ENCODE data around the gene SEMA3B. TPM values are rescaled to one million over a fixed set of nuclear protein-coding genes. Genes with fewer than 3 reads are reported as not detected.

Gene SEMA3B
- total RNA-seq, 1 experiment from 2014 or later, result 21.8 TPM

DNA sequence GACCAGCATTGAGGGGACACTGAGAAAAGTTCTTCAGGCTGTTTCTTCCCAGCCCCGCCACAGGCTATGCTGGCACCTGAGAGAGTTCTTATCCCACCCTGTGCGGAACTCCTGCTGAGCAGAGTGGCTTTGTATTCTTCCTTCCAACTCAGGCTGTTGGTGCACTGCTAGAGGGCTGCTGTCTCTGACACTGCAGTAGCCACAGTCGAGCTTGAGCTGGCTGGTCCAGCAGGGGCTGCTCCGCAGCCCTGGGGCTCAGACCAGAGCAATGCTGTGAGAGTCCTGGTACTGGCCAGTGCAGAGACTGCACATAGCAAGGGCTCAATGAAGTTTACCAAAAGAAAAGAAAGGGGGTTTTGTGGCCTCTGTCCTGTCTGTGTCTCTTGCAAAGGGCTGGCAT, 29.3 kb upstream of the SEMA3B start:
- ChIA-PET POLR2A (no interaction called here), CTCF (no interaction called here)
- Mint-ChIP-seq H3K27me3 (ENCODE audit: insufficient read depth, unreplicated experiment) (no peaks in the 10 kb centered on the region), H3K4me1 (ENCODE audit: low read depth, unreplicated experiment) (peaks cover 13% of the 10 kb centered on the region), H3K9me3 (ENCODE audit: unreplicated experiment) (no peaks in the 10 kb centered on the region), H3K27ac (ENCODE audit: unreplicated experiment) (peak overlapping the region; percentile 44), H3K4me3 (ENCODE audit: unreplicated experiment) (no peak overlapping the region), H3K36me3 (ENCODE audit: insufficient read depth, unreplicated experiment) (peaks cover 12% of the 10 kb centered on the region)
- BruUV-seq (replicated peaks), result no TSS peak
- Histone ChIP-seq H3K9me3 (no peaks in the 10 kb centered on the region), H3K27me3 (replicated peaks; ENCODE audit: control insufficient read depth, insufficient read depth, low read length) (no peaks in the 10 kb centered on the region), H3K4me1 (peaks cover 23% of the 10 kb centered on the region), H3K4me3 (ENCODE audit: low read depth, low read length) (no peak overlapping the region), H3K36me3 (ENCODE audit: control insufficient read depth, insufficient read depth, low read length) (no peaks in the 10 kb centered on the region; the same call in none of the 2 replicates)
- no peak for DNase-seq
- TF ChIP-seq, protein P1, sequence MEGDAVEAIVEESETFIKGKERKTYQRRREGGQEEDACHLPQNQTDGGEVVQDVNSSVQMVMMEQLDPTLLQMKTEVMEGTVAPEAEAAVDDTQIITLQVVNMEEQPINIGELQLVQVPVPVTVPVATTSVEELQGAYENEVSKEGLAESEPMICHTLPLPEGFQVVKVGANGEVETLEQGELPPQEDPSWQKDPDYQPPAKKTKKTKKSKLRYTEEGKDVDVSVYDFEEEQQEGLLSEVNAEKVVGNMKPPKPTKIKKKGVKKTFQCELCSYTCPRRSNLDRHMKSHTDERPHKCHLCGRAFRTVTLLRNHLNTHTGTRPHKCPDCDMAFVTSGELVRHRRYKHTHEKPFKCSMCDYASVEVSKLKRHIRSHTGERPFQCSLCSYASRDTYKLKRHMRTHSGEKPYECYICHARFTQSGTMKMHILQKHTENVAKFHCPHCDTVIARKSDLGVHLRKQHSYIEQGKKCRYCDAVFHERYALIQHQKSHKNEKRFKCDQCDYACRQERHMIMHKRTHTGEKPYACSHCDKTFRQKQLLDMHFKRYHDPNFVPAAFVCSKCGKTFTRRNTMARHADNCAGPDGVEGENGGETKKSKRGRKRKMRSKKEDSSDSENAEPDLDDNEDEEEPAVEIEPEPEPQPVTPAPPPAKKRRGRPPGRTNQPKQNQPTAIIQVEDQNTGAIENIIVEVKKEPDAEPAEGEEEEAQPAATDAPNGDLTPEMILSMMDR (IDR thresholded peaks at IDR 0.05; ENCODE audit: insufficient read depth in 1 of 2, low read depth in 1 of 2, low read length in 1 of 2, severe bottlenecking in 1 of 2, unreplicated experiment in 1 of 2), result no peak
- intact Hi-C loops (cut with micrococcal nuclease; ENCODE audit: unreplicated experiment), result no loop called here

DNA sequence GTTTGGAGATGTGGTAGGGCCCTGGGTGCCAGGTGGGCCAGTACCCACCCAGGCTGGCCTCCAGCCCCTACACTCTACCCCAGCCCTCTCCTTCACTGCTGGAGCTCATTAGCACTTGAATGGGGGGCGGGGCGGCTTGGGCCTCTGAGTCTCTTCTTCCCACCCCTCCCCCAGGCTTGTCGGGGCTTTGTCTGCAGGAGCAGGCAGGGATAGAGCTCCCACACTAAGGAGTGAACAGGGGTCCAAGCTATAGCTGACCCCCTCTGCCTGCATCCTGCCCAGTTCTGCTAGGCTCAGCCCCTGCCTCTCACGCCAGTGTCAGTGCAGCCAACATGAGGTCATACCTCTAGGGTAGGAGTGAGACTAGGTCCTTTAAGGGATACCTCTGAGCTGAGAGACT, 27.8 kb upstream of the SEMA3B start:
- H3K27ac Mint-ChIP-seq (ENCODE audit: unreplicated experiment), result no peak overlapping the region
- TF ChIP-seq, protein P1 (IDR thresholded peaks at IDR 0.05; ENCODE audit: insufficient read depth in 1 of 2, low read depth in 1 of 2, low read length in 1 of 2, severe bottlenecking in 1 of 2, unreplicated experiment in 1 of 2), result no peak
- H3K4me3 Mint-ChIP-seq (ENCODE audit: unreplicated experiment), result no peak overlapping the region
- peaks cover 13% of the 10 kb centered on the region for H3K4me1 Mint-ChIP-seq (ENCODE audit: low read depth, unreplicated experiment)
- POLR2A ChIA-PET, result no interaction called here
- H3K9me3 ChIP-seq, result no peaks in the 10 kb centered on the region
- intact Hi-C loops (cut with micrococcal nuclease; ENCODE audit: unreplicated experiment), result no loop called here
- BruUV-seq (replicated peaks), result no TSS peak
- CTCF ChIA-PET, result interaction anchor here (0.6 to 0.7 kb wide), 2 partner anchors 17 to 19 kb away, joined by 3 to 6 read pairs; no protein-coding TSS in a partner anchor
- DNase-seq, result no peak
- H3K4me1 ChIP-seq, result peaks cover 20% of the 10 kb centered on the region
- no peaks in the 10 kb centered on the region for H3K9me3 Mint-ChIP-seq (ENCODE audit: unreplicated experiment)
- peaks cover 13% of the 10 kb centered on the region for H3K36me3 Mint-ChIP-seq (ENCODE audit: insufficient read depth, unreplicated experiment)
- no peaks in the 10 kb centered on the region; the same call in none of the 2 replicates for H3K36me3 ChIP-seq (ENCODE audit: control insufficient read depth, insufficient read depth, low read length)
- H3K27me3 Mint-ChIP-seq (ENCODE audit: insufficient read depth, unreplicated experiment), result no peaks in the 10 kb centered on the region
- H3K27me3 ChIP-seq (replicated peaks; ENCODE audit: control insufficient read depth, insufficient read depth, low read length), result no peaks in the 10 kb centered on the region
- H3K4me3 ChIP-seq (ENCODE audit: low read depth, low read length), result no peak overlapping the region

DNA sequence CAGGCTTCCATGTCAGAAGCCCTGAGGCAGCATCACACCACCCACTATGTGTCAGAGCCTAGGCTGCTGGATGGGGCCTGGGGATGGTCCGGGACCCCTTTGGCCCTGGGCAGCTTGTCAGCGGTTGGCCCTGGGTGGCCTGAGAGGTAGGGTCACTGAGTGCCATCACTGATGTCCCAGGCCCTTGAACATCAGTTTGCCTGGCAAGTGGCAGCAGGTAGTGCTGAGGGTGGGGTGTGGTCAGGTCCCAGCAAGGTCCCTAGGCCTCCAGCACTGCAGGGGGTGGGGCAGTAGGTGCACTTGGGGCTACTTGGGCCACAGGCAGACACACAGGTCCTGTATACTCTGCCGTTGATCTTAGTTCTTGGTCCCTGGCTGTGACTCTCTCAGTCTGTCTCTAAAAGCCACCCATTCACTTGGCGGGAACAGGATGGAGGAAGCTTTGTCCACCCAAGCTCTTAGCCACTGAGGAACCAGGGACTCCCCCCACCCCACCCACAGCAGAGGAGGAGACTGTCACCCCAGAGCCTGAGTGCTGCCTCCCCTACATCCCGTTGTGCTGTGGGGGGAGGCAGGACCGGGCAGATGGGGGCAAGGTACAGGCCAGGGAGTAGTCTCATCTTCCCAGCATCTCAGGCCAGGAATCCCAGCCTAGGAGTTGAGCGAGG, 27.1 kb upstream of the SEMA3B start:
- TF ChIP-seq, protein P1 (IDR thresholded peaks at IDR 0.05; ENCODE audit: insufficient read depth in 1 of 2, low read depth in 1 of 2, low read length in 1 of 2, severe bottlenecking in 1 of 2, unreplicated experiment in 1 of 2), result no peak

More for the DNA sequence above, 27.1 kb upstream of the SEMA3B start:
- no peaks in the 10 kb centered on the region for H3K9me3 Mint-ChIP-seq (ENCODE audit: unreplicated experiment)
- H3K27me3 ChIP-seq (replicated peaks; ENCODE audit: control insufficient read depth, insufficient read depth, low read length), result no peaks in the 10 kb centered on the region
- no peak overlapping the region for H3K27ac Mint-ChIP-seq (ENCODE audit: unreplicated experiment)
- no peaks in the 10 kb centered on the region; the same call in none of the 2 replicates for H3K36me3 ChIP-seq (ENCODE audit: control insufficient read depth, insufficient read depth, low read length)
- no peak overlapping the region for H3K4me3 Mint-ChIP-seq (ENCODE audit: unreplicated experiment)
- CTCF ChIA-PET, result interaction anchor here (0.6 to 0.7 kb wide), 2 partner anchors 17 to 18 kb away, joined by 3 to 6 read pairs; no protein-coding TSS in a partner anchor
- BruUV-seq (replicated peaks), result no TSS peak
- peaks cover 9% of the 10 kb centered on the region for H3K4me1 Mint-ChIP-seq (ENCODE audit: low read depth, unreplicated experiment)
- H3K4me3 ChIP-seq (ENCODE audit: low read depth, low read length), result no peak overlapping the region
- POLR2A ChIA-PET, result no interaction called here
- peaks cover 20% of the 10 kb centered on the region for H3K4me1 ChIP-seq
- no peak for DNase-seq
- H3K36me3 Mint-ChIP-seq (ENCODE audit: insufficient read depth, unreplicated experiment), result peaks cover 15% of the 10 kb centered on the region
- H3K27me3 Mint-ChIP-seq (ENCODE audit: insufficient read depth, unreplicated experiment), result no peaks in the 10 kb centered on the region
- intact Hi-C loops (cut with micrococcal nuclease; ENCODE audit: unreplicated experiment), result no loop called here
- H3K9me3 ChIP-seq, result no peaks in the 10 kb centered on the region

Measured in Caco-2 (cell line).